CD4-positive, CD25-positive, alpha-beta regulatory T cell (primary cell): ENCODE results near the gene FBXW11. TPM values are rescaled to one million over a fixed set of nuclear protein-coding genes. Genes with fewer than 3 reads are reported as not detected.

Source experiments
- ATAC-seq, 2 donors: fragments of 150-1000 bp; cut with Tn5 transposase; one replicate each; pipeline ENCODE4 v1.10.0; 2021; ENCODE audit warnings: low read depth in 2 of 2, moderate number of reproducible peaks in 2 of 2, moderate library complexity in 1 of 2
- DNase-seq, 3 donors: peaks; one replicate each; pipeline versions ENCODE4 v3.0.0 to v3.0.0-alpha.2; 2012 to 2022; ENCODE audit warnings: mixed read lengths in 1 of 3
- H3K27ac ChIP-seq: one replicate; pipeline ENCODE4 v1.7.0; 2013; ENCODE audit warnings: mild to moderate bottlenecking, low read length; ENCODE audit not compliant: insufficient read depth, poor library complexity, severe bottlenecking
- H3K27me3 ChIP-seq: one replicate; pipeline ENCODE4 v1.7.0; 2013; ENCODE audit warnings: low read length; ENCODE audit not compliant: control insufficient read depth, insufficient read depth
- H3K36me3 ChIP-seq: one replicate; pipeline ENCODE4 v1.7.0; 2013; ENCODE audit warnings: mild to moderate bottlenecking, low read length, moderate library complexity; ENCODE audit not compliant: control insufficient read depth, insufficient read depth
- H3K4me1 ChIP-seq: 2 replicates; pipeline ENCODE4 v1.7.0; 2013; ENCODE audit warnings: mild to moderate bottlenecking, low read length; ENCODE audit not compliant: insufficient read depth, control insufficient read depth, poor library complexity, severe bottlenecking
- H3K4me3 ChIP-seq: one replicate; pipeline ENCODE4 v1.7.0; 2013; ENCODE audit warnings: low read depth, mild to moderate bottlenecking, low read length, moderate library complexity
- H3K9me3 ChIP-seq, 2 experiments: 1 replicate in 1 of 2; 2 replicates in 1 of 2; pipeline ENCODE4 v1.7.0; 2013; ENCODE audit warnings: low read length in 2 of 2, mild to moderate bottlenecking in 1 of 2, moderate library complexity in 1 of 2; ENCODE audit not compliant: control insufficient read depth in 2 of 2
- H3K27ac Mint-ChIP-seq, 3 donors: one replicate each; pipeline ENCODE4 v1.8.0; 2020 to 2022; ENCODE audit warnings: mild to moderate bottlenecking in 3 of 3, mixed read lengths in 3 of 3, moderate library complexity in 2 of 3
- H3K27me3 Mint-ChIP-seq: one replicate; pipeline ENCODE4 v1.8.0; 2022; ENCODE audit warnings: mild to moderate bottlenecking, mixed read lengths
- H3K36me3 Mint-ChIP-seq: one replicate; pipeline ENCODE4 v1.8.0; 2020; ENCODE audit warnings: mixed read lengths
- H3K4me1 Mint-ChIP-seq, 4 donors: one replicate each; pipeline ENCODE4 v1.8.0; 2020 to 2022; ENCODE audit warnings: mixed read lengths in 4 of 4, mild to moderate bottlenecking in 1 of 4
- H3K4me3 Mint-ChIP-seq, 4 donors: one replicate each; pipeline ENCODE4 v1.8.0; 2020 to 2022; ENCODE audit warnings: mild to moderate bottlenecking in 4 of 4, mixed read lengths in 4 of 4, moderate library complexity in 3 of 4
- H3K9me3 Mint-ChIP-seq, 7 donors: one replicate each; pipeline ENCODE4 v1.8.0; 2020 to 2022; ENCODE audit warnings: mixed read lengths in 7 of 7, mild to moderate bottlenecking in 3 of 7, moderate library complexity in 2 of 7
- polyA plus RNA-seq, 4 donors: library from polyadenylated mRNA; unstranded; fragments of 300-500 nt; fragmentation: Illumina TruSeq; gene quantifications; one replicate each; pipeline ENCODE4 v1.2.3, GENCODE V29; 2021
- total RNA-seq: library from RNA; stranded (reverse); gene quantifications from one replicate; pipeline ENCODE4 v1.2.3, GENCODE V29; 2022

FBXW11 gene
- total and polyA plus RNA-seq, 5 donors from 2014 or later: 20.6 to 40.7 (median 25.8) TPM

DNA sequence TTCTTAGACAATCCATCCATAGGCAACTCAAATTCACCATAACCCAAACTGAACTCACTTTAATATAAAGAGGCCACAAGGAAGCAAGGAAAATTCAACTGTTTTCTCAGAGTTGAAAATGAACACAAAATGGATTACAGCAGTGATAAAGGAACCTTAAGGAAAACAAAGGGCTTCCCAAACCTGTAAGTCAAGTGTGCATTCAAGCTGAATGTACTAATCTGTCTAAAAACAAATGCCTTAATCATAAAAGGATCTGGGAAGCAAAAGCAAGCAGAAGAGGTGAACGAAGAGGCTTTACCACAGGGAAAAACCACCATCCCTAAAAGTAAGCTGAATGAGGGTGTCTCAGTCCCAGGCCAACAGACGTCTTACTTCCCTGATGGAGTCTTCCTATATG lies 13.6 kb downstream of the FBXW11 start:
- Histone ChIP-seq H3K27me3 (no peaks in the 10 kb centered on the region), H3K36me3 (peaks cover 29% of the 10 kb centered on the region), H3K4me1 (peaks cover 3% of the 10 kb centered on the region), H3K4me3 (no peak overlapping the region), H3K27ac (no peak overlapping the region), H3K9me3 (no peaks in the 10 kb centered on the region)
- H3K27ac Mint-ChIP-seq: no peak overlapping the region
- H3K9me3 Mint-ChIP-seq: no peaks in the 10 kb centered on the region
- H3K27me3 Mint-ChIP-seq: no peaks in the 10 kb centered on the region
- peaks cover 32 to 76% (median 62%) of the 10 kb centered on the region in 4 donors for H3K4me1 Mint-ChIP-seq
- H3K36me3 Mint-ChIP-seq: peaks cover 34% of the 10 kb centered on the region
- DNase-seq: no peak
- H3K4me3 Mint-ChIP-seq: no peak overlapping the region
- ATAC-seq: no peak

DNA sequence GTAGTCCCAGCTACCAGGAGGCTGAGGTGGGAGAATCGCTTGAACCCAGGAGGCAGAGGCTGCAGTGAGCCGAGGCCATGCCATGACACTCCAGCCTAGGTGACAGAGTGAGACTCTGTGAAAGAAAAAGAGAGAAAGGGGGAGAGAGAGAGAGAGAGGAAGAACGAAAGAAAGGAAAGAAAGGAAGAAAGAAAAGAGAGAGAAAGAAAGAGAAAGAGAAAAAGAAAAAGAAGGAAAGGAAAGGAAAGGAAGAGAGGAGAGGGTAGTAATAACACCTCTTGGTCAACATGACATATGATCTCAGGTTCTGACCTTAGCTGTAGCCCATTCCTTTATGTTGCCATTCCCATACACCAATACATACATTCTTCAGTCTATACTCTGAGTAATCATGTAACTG lies 14.1 kb downstream of the FBXW11 start:
- ATAC-seq (no peak), DNase-seq (no peak)
- peak overlapping the region in 1 of 3 donors; percentile 20 for H3K27ac Mint-ChIP-seq
- no peaks in the 10 kb centered on the region for H3K27me3 Mint-ChIP-seq
- H3K4me3 ChIP-seq: no peak overlapping the region
- H3K9me3 ChIP-seq: no peaks in the 10 kb centered on the region
- H3K27ac ChIP-seq: no peak overlapping the region
- peaks cover 31% of the 10 kb centered on the region for H3K36me3 ChIP-seq
- peaks cover 3% of the 10 kb centered on the region for H3K4me1 ChIP-seq
- no peak overlapping the region for H3K4me3 Mint-ChIP-seq
- no peaks in the 10 kb centered on the region for H3K27me3 ChIP-seq
- no peaks in the 10 kb centered on the region for H3K9me3 Mint-ChIP-seq
- peaks cover 27 to 74% (median 60%) of the 10 kb centered on the region in 4 donors for H3K4me1 Mint-ChIP-seq
- peaks cover 33% of the 10 kb centered on the region for H3K36me3 Mint-ChIP-seq

DNA sequence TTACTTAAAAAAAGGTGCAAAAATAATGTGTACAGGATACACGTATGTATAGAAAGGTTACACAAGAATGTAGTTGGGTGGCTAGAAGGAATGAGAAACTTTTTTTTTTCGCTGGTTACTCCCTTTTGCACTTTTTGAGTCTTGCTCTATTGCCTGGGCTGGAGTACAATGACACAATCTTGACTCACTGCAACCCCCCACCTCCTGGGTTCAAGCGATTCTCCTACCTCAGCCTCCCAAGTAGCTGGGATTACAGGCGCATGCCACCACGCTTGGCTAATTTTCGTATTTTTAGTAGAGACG lies 15.8 kb downstream of the FBXW11 start:
- no peaks in the 10 kb centered on the region for H3K9me3 ChIP-seq
- no peak for ATAC-seq
- no peaks in the 10 kb centered on the region for H3K27me3 ChIP-seq
- no peak for DNase-seq
- H3K4me3 ChIP-seq: no peak overlapping the region
- Mint-ChIP-seq H3K27me3 (no peaks in the 10 kb centered on the region), H3K36me3 (peaks cover 39% of the 10 kb centered on the region), H3K9me3 (no peaks in the 10 kb centered on the region), H3K4me3 (no peak overlapping the region), H3K27ac (peak overlapping the region in 1 of 3 donors; percentile 89), H3K4me1 (peaks cover 24 to 69% (median 56%) of the 10 kb centered on the region in 4 donors)
- peaks cover 5% of the 10 kb centered on the region for H3K4me1 ChIP-seq
- H3K27ac ChIP-seq: no peak overlapping the region
- peaks cover 21% of the 10 kb centered on the region for H3K36me3 ChIP-seq

DNA sequence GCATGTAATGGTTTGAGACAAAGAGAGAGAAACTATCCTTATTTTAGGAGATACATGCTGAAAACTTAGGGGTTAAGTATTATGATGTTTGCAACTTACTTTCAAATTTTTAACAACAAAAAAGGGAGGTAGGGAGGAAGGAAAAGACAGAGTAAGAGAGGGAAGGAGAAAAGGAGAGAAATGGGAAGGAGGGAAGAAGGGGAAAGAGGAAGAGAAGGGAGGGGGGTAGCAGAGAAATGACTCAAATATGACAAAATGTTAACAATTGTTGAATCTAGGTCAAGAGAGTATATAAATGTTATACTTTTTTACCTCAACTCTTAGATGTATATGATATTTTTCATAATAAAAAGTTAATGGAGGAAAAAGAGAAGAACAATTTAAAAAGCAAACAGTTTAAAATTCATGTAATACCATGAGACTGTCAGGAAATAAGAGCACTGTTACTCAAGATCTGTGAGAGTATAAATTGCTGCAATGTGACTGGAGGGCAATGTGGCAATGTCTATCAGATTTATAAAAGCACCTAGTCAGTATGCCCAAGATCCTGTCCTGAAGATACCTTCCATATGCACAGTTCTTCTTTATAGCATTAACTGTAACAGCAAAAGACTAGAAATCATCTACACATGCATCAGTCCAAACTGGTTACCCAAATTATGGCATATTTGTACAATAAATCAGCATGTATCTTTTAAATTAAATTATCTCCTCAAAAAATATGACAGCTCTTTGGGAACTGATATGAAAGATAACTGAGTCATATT lies 16.3 kb downstream of the FBXW11 start:
- ATAC-seq (no peak), DNase-seq (no peak)
- H3K27ac Mint-ChIP-seq: peak overlapping the region in 2 of 3 donors; percentile 79 to 89
- H3K4me3 Mint-ChIP-seq: no peak overlapping the region
- H3K9me3 Mint-ChIP-seq: no peaks in the 10 kb centered on the region
- H3K9me3 ChIP-seq: no peaks in the 10 kb centered on the region
- H3K4me1 ChIP-seq: peaks cover 10% of the 10 kb centered on the region
- H3K4me1 Mint-ChIP-seq: peaks cover 24 to 68% (median 54%) of the 10 kb centered on the region in 4 donors
- no peak overlapping the region for H3K4me3 ChIP-seq
- H3K27me3 Mint-ChIP-seq: no peaks in the 10 kb centered on the region
- peaks cover 37% of the 10 kb centered on the region for H3K36me3 Mint-ChIP-seq
- H3K27ac ChIP-seq: no peak overlapping the region
- no peaks in the 10 kb centered on the region for H3K27me3 ChIP-seq
- peaks cover 18% of the 10 kb centered on the region for H3K36me3 ChIP-seq

DNA sequence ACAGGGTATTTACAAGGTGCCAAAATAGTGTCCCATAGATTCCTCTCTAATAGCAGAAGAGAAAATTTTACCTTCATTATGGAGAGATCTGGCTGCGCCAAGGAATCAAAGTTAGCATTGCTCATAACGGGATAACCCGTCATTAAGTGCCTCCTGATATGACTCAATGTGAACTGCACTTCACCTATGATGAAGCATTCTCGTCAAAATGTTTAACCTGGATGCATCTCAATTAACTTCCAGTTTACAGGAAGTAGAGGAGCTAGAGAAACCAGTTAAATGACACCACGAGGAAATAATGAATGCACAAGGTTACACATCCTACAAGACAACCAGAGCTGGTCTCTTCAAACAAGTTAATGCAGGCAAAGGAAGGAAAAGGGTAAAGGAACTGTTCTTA lies 17.2 kb downstream of the FBXW11 start:
- H3K4me1 Mint-ChIP-seq: peaks cover 26 to 67% (median 57%) of the 10 kb centered on the region in 4 donors
- peak overlapping the region in 1 of 4 donors; percentile 30 for H3K4me3 Mint-ChIP-seq

DNA sequence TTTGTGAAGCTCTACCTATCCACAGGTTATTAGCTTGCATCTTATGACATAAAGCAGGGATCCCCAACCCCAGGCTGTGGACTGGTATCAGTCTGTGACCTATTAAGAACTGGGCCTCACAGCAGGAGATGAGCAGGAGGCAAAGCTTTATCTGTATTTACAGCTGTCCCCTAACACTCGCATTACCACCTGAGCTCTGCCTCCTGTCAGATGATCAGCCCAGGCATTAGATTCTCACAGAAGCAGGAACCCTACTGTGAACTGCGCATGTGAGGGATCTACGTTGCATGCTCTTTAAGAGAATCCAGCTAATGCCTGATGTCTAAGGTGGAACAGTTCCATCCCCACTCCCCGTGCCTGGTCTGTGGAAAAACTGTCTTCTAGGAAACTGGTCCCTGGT lies 19.7 kb downstream of the FBXW11 start:
- Histone ChIP-seq H3K27me3 (no peaks in the 10 kb centered on the region), H3K9me3 (no peaks in the 10 kb centered on the region), H3K4me1 (peaks cover 13% of the 10 kb centered on the region), H3K4me3 (no peak overlapping the region), H3K36me3 (peaks cover 18% of the 10 kb centered on the region), H3K27ac (no peak overlapping the region)
- H3K27me3 Mint-ChIP-seq: no peaks in the 10 kb centered on the region
- ATAC-seq (no peak), DNase-seq (no peak)
- no peak overlapping the region for H3K4me3 Mint-ChIP-seq
- H3K27ac Mint-ChIP-seq: peak overlapping the region in 1 of 3 donors; percentile 32
- peaks cover 0 to 2% (median 0%) of the 10 kb centered on the region in 7 donors for H3K9me3 Mint-ChIP-seq
- peaks cover 28 to 67% (median 59%) of the 10 kb centered on the region in 4 donors for H3K4me1 Mint-ChIP-seq
- H3K36me3 Mint-ChIP-seq: peaks cover 29% of the 10 kb centered on the region

More for the DNA sequence above, 17.2 kb downstream of the FBXW11 start:
- Histone ChIP-seq H3K27ac (no peak overlapping the region), H3K36me3 (peaks cover 12% of the 10 kb centered on the region), H3K27me3 (no peaks in the 10 kb centered on the region), H3K4me3 (no peak overlapping the region), H3K9me3 (no peaks in the 10 kb centered on the region), H3K4me1 (peaks cover 13% of the 10 kb centered on the region)
- ATAC-seq (no peak), DNase-seq (peak in 1 of 3 donors; percentile 36)
- Mint-ChIP-seq H3K27ac (peak overlapping the region in 2 of 3 donors; percentile 57 to 89), H3K9me3 (no peaks in the 10 kb centered on the region), H3K27me3 (no peaks in the 10 kb centered on the region), H3K36me3 (peaks cover 31% of the 10 kb centered on the region)

DNA sequence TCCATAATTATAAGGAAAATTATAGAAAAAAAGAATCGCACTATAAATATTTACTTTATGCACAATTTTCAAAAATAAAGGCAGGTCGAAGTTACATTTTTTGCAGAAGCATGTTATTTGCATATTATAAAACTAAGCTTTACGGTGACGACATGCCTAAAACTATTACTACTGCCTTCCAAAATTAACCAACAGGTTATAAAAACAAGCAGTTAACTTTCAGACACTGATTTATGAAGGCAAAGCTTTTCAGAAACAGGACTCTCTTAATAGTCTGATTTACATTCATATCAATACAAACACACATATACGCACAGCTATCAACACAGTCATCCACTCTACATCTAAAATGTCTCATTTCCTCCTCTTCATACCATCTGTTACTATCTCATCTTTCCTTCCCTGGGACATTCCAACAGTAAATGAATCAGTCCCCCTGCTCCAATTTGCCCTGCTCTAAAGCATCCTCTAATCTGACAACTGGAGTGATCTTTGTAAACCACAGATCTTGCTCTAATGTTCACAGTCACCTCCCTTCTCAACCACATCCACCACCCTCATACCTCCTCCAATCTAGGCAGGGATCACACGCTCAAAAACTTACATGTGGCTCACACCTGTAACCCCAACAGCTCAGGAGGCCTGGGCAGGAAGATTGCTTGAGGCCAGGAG lies 21.6 kb downstream of the FBXW11 start:
- H3K36me3 ChIP-seq: peaks cover 15% of the 10 kb centered on the region
- Mint-ChIP-seq H3K36me3 (peaks cover 27% of the 10 kb centered on the region), H3K27me3 (no peaks in the 10 kb centered on the region), H3K4me3 (peak overlapping the region in 1 of 4 donors; percentile 8), H3K9me3 (peaks cover 0 to 16% (median 2%) of the 10 kb centered on the region in 7 donors), H3K4me1 (peaks cover 27 to 52% (median 43%) of the 10 kb centered on the region in 4 donors), H3K27ac (peak overlapping the region in 2 of 3 donors; percentile 22 to 32)
- peaks cover 13% of the 10 kb centered on the region for H3K4me1 ChIP-seq
- no peak overlapping the region for H3K4me3 ChIP-seq
- H3K27me3 ChIP-seq: no peaks in the 10 kb centered on the region
- H3K27ac ChIP-seq: no peak overlapping the region
- DNase-seq (peak in 2 of 3 donors; percentile 30 to 81), ATAC-seq (peak in 1 of 2 donors; percentile 48)
- H3K9me3 ChIP-seq: peaks cover 14 to 17% of the 10 kb centered on the region in 2 experiments
